Thyroid gland (tissue), 4 donors: Measurements from ENCODE around the gene TCEAL8. TPM values are rescaled to one million over a fixed set of nuclear protein-coding genes. Genes with fewer than 3 reads are reported as not detected.
A peak's percentile ranks its signal among the peaks of the same experiment; 100 is the strongest.

Experiments
- DNase-seq, 2 donors: peaks; one replicate each; pipeline ENCODE4 v3.0.0-alpha.2; 2019
- H3K27ac ChIP-seq, 3 donors: fragments of 200-600 bp; sonication (generic); 1 replicate in 2 of 3; 2 replicates in 1 of 3; pipeline ENCODE4 v1.5.1; 2016 to 2019; ENCODE audit warnings: mild to moderate bottlenecking in 1 of 3, moderate library complexity in 1 of 3
- H3K27me3 ChIP-seq: fragments of 200-600 bp; sonication (generic); one replicate; pipeline ENCODE4 v1.5.1; 2019
- H3K36me3 ChIP-seq, 2 donors: fragments of 200-600 bp; sonication (generic); one replicate each; pipeline ENCODE4 v1.5.1; 2016 to 2019
- H3K4me1 ChIP-seq, 2 donors: fragments of 200-600 bp; sonication (generic); one replicate each; pipeline ENCODE4 v1.5.1; 2017 to 2019
- H3K4me3 ChIP-seq, 3 donors: fragments of 200-600 bp; sonication (generic); replicated peaks in 1 of 3; 1 replicate in 2 of 3; 2 replicates in 1 of 3; pipeline ENCODE4 v1.5.1; 2016; ENCODE audit warnings: mild to moderate bottlenecking in 1 of 3
- H3K9me3 ChIP-seq: fragments of 200-600 bp; sonication (generic); one replicate; pipeline ENCODE4 v1.5.1; 2017
- CTCF ChIP-seq, 6 experiments: fragments of 200-600 bp in 3 of 6; fragments of 450-650 bp in 3 of 6; sonication (generic) in 3 of 6; IDR thresholded peaks; one replicate each; pipeline ENCODE4 v1.5.1; 2016 to 2019; ENCODE audit warnings: antibody characterized with exemption in 6 of 6, mild to moderate bottlenecking in 2 of 6, inconsistent platforms in 1 of 6, moderate library complexity in 1 of 6
- POLR2A ChIP-seq, 2 donors: fragments of 450-650 bp; IDR thresholded peaks; one replicate each; pipeline ENCODE4 v1.6.1; 2017; ENCODE audit warnings: antibody characterized with exemption in 2 of 2, mild to moderate bottlenecking in 2 of 2, moderate library complexity in 1 of 2
- WGBS, 2 donors: methylation state at CpG; one replicate each; pipeline ENCODE4 v1.1.5; 2017; 5-methylcytosine and 5-hydroxymethylcytosine counted together
- intact Hi-C: fragments of 100-400 bp; cut with DNase I; formaldehyde crosslinking; loops from one replicate; pipeline ENCODE4 v1.15.1; 2023
- total RNA-seq, 4 donors: library from RNA; depleted of rRNA; stranded (reverse); fragments of >200 nt; gene quantifications; one replicate each; pipeline ENCODE4 v1.2.3, GENCODE V29; 2016

TCEAL8 gene
- total RNA-seq, 4 donors from 2014 or later: 74.5 to 106 (median 83.8) TPM

GRCh38 chrX:103275947-103276567 lies 21.1 kb upstream of the TCEAL8 start:
- no peak overlapping the region for H3K27ac ChIP-seq
- DNase-seq: peak in 1 of 2 donors; percentile 1
- TF ChIP-seq CTCF (IDR thresholded peaks at IDR 0.05): no peak
- no peak for TF ChIP-seq POLR2A (IDR thresholded peaks at IDR 0.05)
- no peaks in the 10 kb centered on the region for H3K9me3 ChIP-seq
- H3K36me3 ChIP-seq: no peaks in the 10 kb centered on the region
- no peak overlapping the region for H3K4me3 ChIP-seq
- no peaks in the 10 kb centered on the region for H3K27me3 ChIP-seq
- intact Hi-C loops: no loop called here
- no peaks in the 10 kb centered on the region for H3K4me1 ChIP-seq
- WGBS, 2 donors: 4 to 8% methylated on average over 13 to 20 of the region's 23 CpGs

GRCh38 chrX:103274284-103274683 lies 19.3 kb upstream of the TCEAL8 start:
- no peaks in the 10 kb centered on the region for H3K27me3 ChIP-seq
- H3K4me3 ChIP-seq: no peak overlapping the region
- H3K9me3 ChIP-seq: no peaks in the 10 kb centered on the region
- H3K4me1 ChIP-seq: no peaks in the 10 kb centered on the region
- intact Hi-C loops: no loop called here
- H3K36me3 ChIP-seq: no peaks in the 10 kb centered on the region
- no peak for TF ChIP-seq CTCF (IDR thresholded peaks at IDR 0.05)
- no peak for TF ChIP-seq POLR2A (IDR thresholded peaks at IDR 0.05)
- DNase-seq: no peak
- 99 to 100% methylated on average over 4 of the region's 4 CpGs for WGBS, 2 donors
- H3K27ac ChIP-seq: no peak overlapping the region

GRCh38 chrX:103258275-103258674 lies 3.3 kb upstream of the TCEAL8 start:
- Histone ChIP-seq H3K27me3 (no peaks in the 10 kb centered on the region), H3K9me3 (no peaks in the 10 kb centered on the region), H3K36me3 (no peaks in the 10 kb centered on the region), H3K4me3 (no peak overlapping the region), H3K27ac (no peak overlapping the region), H3K4me1 (no peaks in the 10 kb centered on the region)
- intact Hi-C loops: no loop called here
- DNase-seq: no peak
- TF ChIP-seq CTCF (IDR thresholded peaks at IDR 0.05): no peak
- TF ChIP-seq POLR2A (IDR thresholded peaks at IDR 0.05): no peak

- H3K4me1 ChIP-seq: no peaks in the 10 kb centered on the region
- H3K9me3 ChIP-seq: no peaks in the 10 kb centered on the region
- no peaks in the 10 kb centered on the region for H3K36me3 ChIP-seq
- no peak for DNase-seq
- intact Hi-C loops: no loop called here
- TF ChIP-seq POLR2A (IDR thresholded peaks at IDR 0.05) (no peak), CTCF (IDR thresholded peaks at IDR 0.05) (no peak)
- H3K27me3 ChIP-seq: no peaks in the 10 kb centered on the region
- no peak overlapping the region for H3K27ac ChIP-seq
- H3K4me3 ChIP-seq: no peak overlapping the region
Measured at GRCh38 chrX:103256651-103257050, 1.7 kb upstream of the TCEAL8 start.

GRCh38 chrX:103254171-103254824 lies 657 bp downstream of the TCEAL8 start:
- peak in 1 of 2 donors; percentile 43 for TF ChIP-seq POLR2A (IDR thresholded peaks at IDR 0.05)
- TF ChIP-seq CTCF (IDR thresholded peaks at IDR 0.05): no peak
- Histone ChIP-seq H3K4me3 (peak overlapping the region in 2 of 3 donors; percentile 39 to 54), H3K4me1 (no peaks in the 10 kb centered on the region), H3K27me3 (no peaks in the 10 kb centered on the region), H3K27ac (peak overlapping the region; percentile 55 to 88 (median 80)), H3K9me3 (no peaks in the 10 kb centered on the region), H3K36me3 (no peaks in the 10 kb centered on the region)
- intact Hi-C loops: no loop called here
- DNase-seq: peak; percentile 73 to 74
- 1 to 2% methylated on average over 22 of the region's 22 CpGs for WGBS, 2 donors
